WTC11 (cell line): Measurements from ENCODE around the gene HNRNPC. TPM values are rescaled to one million over a fixed set of nuclear protein-coding genes. Genes with fewer than 3 reads are reported as not detected.
A peak's percentile ranks its signal among the peaks of the same experiment; 100 is the strongest.

Experiments used
- ATAC-seq: fragments of 200-7000 bp; cut with Tn5 transposase; 2 replicates; pipeline ENCODE4 v1.10.0; 2021; ENCODE audit warnings: mild to moderate bottlenecking, moderate library complexity
- CTCF ChIA-PET: fragments of 300-600 bp; sonication (Branson Sonifier 250); formaldehyde crosslinking; loops from one replicate; lab custom pipeline; 2021; ENCODE audit warnings: antibody characterized with exemption; lab: Charles Lee
- POLR2A ChIA-PET: fragments of 350-600 bp; sonication (Branson Sonifier 250); formaldehyde crosslinking; loops from one replicate; lab custom pipeline; 2021; ENCODE audit warnings: antibody characterized with exemption; lab: Charles Lee
- DNase-seq: peaks from one replicate; pipeline ENCODE4 v3.0.0; 2021; ENCODE audit warnings: low spot score
- H3K27ac Mint-ChIP-seq: 2 replicates; pipeline ENCODE4 v1.8.0; 2021; ENCODE audit warnings: mixed read lengths
- H3K27me3 Mint-ChIP-seq: 2 replicates; pipeline ENCODE4 v1.8.0; 2021; ENCODE audit warnings: low read depth, mild to moderate bottlenecking, moderate library complexity, mixed read lengths
- H3K36me3 Mint-ChIP-seq: 2 replicates; pipeline ENCODE4 v1.8.0; 2021; ENCODE audit warnings: mixed read lengths
- H3K4me1 Mint-ChIP-seq: 2 replicates; pipeline ENCODE4 v1.8.0; 2022; ENCODE audit warnings: mixed read lengths
- H3K4me3 Mint-ChIP-seq: 2 replicates; pipeline ENCODE4 v1.8.0; 2021; ENCODE audit warnings: mild to moderate bottlenecking, moderate library complexity, mixed read lengths
- H3K9me3 Mint-ChIP-seq: 2 replicates; pipeline ENCODE4 v1.8.0; 2021; ENCODE audit warnings: mixed read lengths
- CREB1 ChIP-seq: sonication (generic); formaldehyde crosslinking; IDR thresholded peaks from 2 replicates; pipeline ENCODE4 v1.8.0; 2023; ENCODE audit warnings: mild to moderate bottlenecking, missing genetic modification reagents
- JAZF1 ChIP-seq: fragments of 250-450 bp; sonication (Bioruptor Pico); IDR thresholded peaks from 2 replicates; pipeline ENCODE4 v1.9.0; 2021; ENCODE audit warnings: moderate library complexity, mild to moderate bottlenecking, inconsistent platforms
- NR3C1 ChIP-seq: sonication (generic); formaldehyde crosslinking; conservative IDR thresholded peaks from 2 replicates; pipeline ENCODE4 v1.8.1; 2023; ENCODE audit warnings: low read depth, mild to moderate bottlenecking, missing genetic modification reagents
- SOX15 ChIP-seq: fragments of 250-450 bp; sonication (Bioruptor Pico); IDR thresholded peaks from 2 replicates; pipeline ENCODE4 v1.9.0; 2021; ENCODE audit warnings: mild to moderate bottlenecking
- TEAD4 ChIP-seq: sonication (generic); formaldehyde crosslinking; IDR thresholded peaks from 2 replicates; pipeline ENCODE4 v1.8.0; 2022; ENCODE audit warnings: mild to moderate bottlenecking, missing genetic modification reagents
- ZNF121 ChIP-seq: sonication (generic); formaldehyde crosslinking; IDR thresholded peaks from 2 replicates; pipeline ENCODE4 v1.8.0; 2023; ENCODE audit warnings: missing genetic modification reagents
- ZNF138 ChIP-seq: sonication (generic); formaldehyde crosslinking; conservative IDR thresholded peaks from 2 replicates; pipeline ENCODE4 v1.8.1; 2022; ENCODE audit warnings: mild to moderate bottlenecking, moderate library complexity, missing genetic modification reagents
- ZNF219 ChIP-seq: sonication (generic); formaldehyde crosslinking; IDR thresholded peaks from 2 replicates; pipeline ENCODE4 v1.8.0; 2023; ENCODE audit warnings: missing genetic modification reagents, mild to moderate bottlenecking, borderline replicate concordance
- ZNF416 ChIP-seq: fragments of 250-450 bp; sonication (Bioruptor Pico); IDR thresholded peaks from 2 replicates; pipeline ENCODE4 v1.9.0; 2021; ENCODE audit warnings: mild to moderate bottlenecking, inconsistent platforms
- ZNF671 ChIP-seq: fragments of 250-450 bp; sonication (Bioruptor Pico); IDR thresholded peaks from 2 replicates; pipeline ENCODE4 v1.8.0; 2021; ENCODE audit warnings: mild to moderate bottlenecking
- total RNA-seq: library from RNA; stranded (reverse); gene quantifications from 3 replicates; pipeline ENCODE4 v1.2.3, GENCODE V29; 2021
- TF ChIP-seq, protein P1 (sequence below): sonication (generic); formaldehyde crosslinking; IDR thresholded peaks from 2 replicates; pipeline ENCODE4 v1.8.1; 2022; ENCODE audit warnings: mild to moderate bottlenecking, moderate library complexity, missing genetic modification reagents
- TF ChIP-seq, protein P2 (sequence below): sonication (generic); formaldehyde crosslinking; IDR thresholded peaks from 2 replicates; pipeline ENCODE4 v1.8.0; 2022; ENCODE audit warnings: mild to moderate bottlenecking, missing genetic modification reagents
- TF ChIP-seq, protein P3 (sequence below): sonication (generic); formaldehyde crosslinking; IDR thresholded peaks from 2 replicates; pipeline ENCODE4 v1.8.1; 2023; ENCODE audit warnings: mild to moderate bottlenecking, missing genetic modification reagents, borderline replicate concordance
- TF ChIP-seq, protein P4 (sequence below): sonication (generic); formaldehyde crosslinking; IDR thresholded peaks from 2 replicates; pipeline ENCODE4 v1.8.1; 2023; ENCODE audit warnings: mild to moderate bottlenecking, missing genetic modification reagents
- TF ChIP-seq, protein P5 (sequence below): sonication (generic); formaldehyde crosslinking; IDR thresholded peaks from 2 replicates; pipeline ENCODE4 v1.8.1; 2023; ENCODE audit warnings: mild to moderate bottlenecking, missing genetic modification reagents, moderate library complexity

The HNRNPC gene
- total RNA-seq, 1 experiment from 2014 or later = 982 TPM

DNA sequence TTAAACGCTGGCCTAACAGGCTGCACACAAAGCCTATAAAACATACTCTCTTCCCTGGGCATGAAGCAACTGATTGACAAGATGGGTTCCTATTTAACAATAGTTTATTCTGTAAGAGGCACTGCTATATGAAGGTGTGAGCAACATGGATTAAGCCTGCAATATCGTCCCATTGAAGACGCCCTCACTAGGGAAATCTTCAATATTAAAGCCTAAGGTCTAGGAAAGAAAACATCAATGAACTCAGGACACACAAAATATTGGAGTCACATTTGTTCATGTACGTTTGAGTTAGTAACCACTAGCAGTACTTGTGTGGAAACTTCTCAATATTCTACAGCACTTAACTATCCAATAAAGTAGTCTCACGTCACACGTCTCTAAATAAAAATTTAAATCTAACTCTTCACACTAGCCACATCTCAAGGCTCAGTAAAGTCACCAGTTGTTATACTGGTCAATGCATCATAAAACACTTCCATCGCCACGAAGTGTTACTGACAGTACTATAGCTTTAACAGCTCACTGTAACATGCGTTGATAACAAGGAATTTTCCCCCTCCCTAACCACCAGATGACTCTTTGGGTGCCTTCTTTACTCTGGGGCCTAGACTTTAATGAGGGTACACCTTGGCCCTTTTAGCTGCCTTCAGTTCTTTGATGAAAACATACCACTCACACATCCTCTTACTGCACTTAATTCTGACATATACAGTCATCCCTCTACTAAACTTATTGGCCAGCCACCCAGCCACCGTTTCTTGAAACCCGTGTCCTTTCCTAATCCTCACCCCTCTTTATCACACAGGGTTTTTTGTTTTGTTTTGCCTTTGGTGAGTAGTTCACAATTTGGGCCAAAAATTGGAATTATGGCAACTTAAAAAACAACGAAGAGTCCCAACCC lies 63.3 kb downstream of the HNRNPC start:
- Mint-ChIP-seq H3K27me3 (no peaks in the 10 kb centered on the region), H3K9me3 (no peaks in the 10 kb centered on the region), H3K27ac (peak overlapping the region; percentile 94), H3K36me3 (peaks cover 38% of the 10 kb centered on the region), H3K4me3 (no peak overlapping the region), H3K4me1 (peaks cover 63% of the 10 kb centered on the region)
- no peak for DNase-seq
- POLR2A ChIA-PET = no interaction called here
- CTCF ChIA-PET = interaction anchor here (0.6 kb wide), 1 partner anchor 14 kb away, joined by 3 read pairs; no protein-coding TSS in a partner anchor
- no peak for ATAC-seq
- TF ChIP-seq CREB1 (CRISPR knock-in tag) = 0 out of 2 replicates have a peak, but pooled peaks have one; percentile 16
- TF ChIP-seq JAZF1 (CRISPR knock-in tag) = peak; percentile 20; the same call in 1 of the 2 replicates
- TF ChIP-seq, protein P1, sequence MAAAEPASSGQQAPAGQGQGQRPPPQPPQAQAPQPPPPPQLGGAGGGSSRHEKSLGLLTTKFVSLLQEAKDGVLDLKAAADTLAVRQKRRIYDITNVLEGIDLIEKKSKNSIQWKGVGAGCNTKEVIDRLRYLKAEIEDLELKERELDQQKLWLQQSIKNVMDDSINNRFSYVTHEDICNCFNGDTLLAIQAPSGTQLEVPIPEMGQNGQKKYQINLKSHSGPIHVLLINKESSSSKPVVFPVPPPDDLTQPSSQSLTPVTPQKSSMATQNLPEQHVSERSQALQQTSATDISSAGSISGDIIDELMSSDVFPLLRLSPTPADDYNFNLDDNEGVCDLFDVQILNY (CRISPR knock-in tag) = no peak
- TF ChIP-seq, protein P2, sequence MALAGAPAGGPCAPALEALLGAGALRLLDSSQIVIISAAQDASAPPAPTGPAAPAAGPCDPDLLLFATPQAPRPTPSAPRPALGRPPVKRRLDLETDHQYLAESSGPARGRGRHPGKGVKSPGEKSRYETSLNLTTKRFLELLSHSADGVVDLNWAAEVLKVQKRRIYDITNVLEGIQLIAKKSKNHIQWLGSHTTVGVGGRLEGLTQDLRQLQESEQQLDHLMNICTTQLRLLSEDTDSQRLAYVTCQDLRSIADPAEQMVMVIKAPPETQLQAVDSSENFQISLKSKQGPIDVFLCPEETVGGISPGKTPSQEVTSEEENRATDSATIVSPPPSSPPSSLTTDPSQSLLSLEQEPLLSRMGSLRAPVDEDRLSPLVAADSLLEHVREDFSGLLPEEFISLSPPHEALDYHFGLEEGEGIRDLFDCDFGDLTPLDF (CRISPR knock-in tag) = no peak
- no peak for TF ChIP-seq ZNF121 (CRISPR knock-in tag)
- TF ChIP-seq SOX15 (CRISPR knock-in tag) = no peak
- TF ChIP-seq ZNF138 (CRISPR knock-in tag) = no peak
- TF ChIP-seq, protein P3, sequence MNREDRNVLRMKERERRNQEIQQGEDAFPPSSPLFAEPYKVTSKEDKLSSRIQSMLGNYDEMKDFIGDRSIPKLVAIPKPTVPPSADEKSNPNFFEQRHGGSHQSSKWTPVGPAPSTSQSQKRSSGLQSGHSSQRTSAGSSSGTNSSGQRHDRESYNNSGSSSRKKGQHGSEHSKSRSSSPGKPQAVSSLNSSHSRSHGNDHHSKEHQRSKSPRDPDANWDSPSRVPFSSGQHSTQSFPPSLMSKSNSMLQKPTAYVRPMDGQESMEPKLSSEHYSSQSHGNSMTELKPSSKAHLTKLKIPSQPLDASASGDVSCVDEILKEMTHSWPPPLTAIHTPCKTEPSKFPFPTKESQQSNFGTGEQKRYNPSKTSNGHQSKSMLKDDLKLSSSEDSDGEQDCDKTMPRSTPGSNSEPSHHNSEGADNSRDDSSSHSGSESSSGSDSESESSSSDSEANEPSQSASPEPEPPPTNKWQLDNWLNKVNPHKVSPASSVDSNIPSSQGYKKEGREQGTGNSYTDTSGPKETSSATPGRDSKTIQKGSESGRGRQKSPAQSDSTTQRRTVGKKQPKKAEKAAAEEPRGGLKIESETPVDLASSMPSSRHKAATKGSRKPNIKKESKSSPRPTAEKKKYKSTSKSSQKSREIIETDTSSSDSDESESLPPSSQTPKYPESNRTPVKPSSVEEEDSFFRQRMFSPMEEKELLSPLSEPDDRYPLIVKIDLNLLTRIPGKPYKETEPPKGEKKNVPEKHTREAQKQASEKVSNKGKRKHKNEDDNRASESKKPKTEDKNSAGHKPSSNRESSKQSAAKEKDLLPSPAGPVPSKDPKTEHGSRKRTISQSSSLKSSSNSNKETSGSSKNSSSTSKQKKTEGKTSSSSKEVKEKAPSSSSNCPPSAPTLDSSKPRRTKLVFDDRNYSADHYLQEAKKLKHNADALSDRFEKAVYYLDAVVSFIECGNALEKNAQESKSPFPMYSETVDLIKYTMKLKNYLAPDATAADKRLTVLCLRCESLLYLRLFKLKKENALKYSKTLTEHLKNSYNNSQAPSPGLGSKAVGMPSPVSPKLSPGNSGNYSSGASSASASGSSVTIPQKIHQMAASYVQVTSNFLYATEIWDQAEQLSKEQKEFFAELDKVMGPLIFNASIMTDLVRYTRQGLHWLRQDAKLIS (CRISPR knock-in tag) = no peak
- no peak for TF ChIP-seq ZNF416 (CRISPR knock-in tag)
- no peak for TF ChIP-seq ZNF219
- TF ChIP-seq TEAD4 (CRISPR knock-in tag) = no peak
- TF ChIP-seq, protein P4, sequence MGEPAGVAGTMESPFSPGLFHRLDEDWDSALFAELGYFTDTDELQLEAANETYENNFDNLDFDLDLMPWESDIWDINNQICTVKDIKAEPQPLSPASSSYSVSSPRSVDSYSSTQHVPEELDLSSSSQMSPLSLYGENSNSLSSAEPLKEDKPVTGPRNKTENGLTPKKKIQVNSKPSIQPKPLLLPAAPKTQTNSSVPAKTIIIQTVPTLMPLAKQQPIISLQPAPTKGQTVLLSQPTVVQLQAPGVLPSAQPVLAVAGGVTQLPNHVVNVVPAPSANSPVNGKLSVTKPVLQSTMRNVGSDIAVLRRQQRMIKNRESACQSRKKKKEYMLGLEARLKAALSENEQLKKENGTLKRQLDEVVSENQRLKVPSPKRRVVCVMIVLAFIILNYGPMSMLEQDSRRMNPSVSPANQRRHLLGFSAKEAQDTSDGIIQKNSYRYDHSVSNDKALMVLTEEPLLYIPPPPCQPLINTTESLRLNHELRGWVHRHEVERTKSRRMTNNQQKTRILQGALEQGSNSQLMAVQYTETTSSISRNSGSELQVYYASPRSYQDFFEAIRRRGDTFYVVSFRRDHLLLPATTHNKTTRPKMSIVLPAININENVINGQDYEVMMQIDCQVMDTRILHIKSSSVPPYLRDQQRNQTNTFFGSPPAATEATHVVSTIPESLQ (CRISPR knock-in tag) = no peak
- TF ChIP-seq, protein P5, sequence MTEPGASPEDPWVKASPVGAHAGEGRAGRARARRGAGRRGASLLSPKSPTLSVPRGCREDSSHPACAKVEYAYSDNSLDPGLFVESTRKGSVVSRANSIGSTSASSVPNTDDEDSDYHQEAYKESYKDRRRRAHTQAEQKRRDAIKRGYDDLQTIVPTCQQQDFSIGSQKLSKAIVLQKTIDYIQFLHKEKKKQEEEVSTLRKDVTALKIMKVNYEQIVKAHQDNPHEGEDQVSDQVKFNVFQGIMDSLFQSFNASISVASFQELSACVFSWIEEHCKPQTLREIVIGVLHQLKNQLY (CRISPR knock-in tag) = no peak

DNA sequence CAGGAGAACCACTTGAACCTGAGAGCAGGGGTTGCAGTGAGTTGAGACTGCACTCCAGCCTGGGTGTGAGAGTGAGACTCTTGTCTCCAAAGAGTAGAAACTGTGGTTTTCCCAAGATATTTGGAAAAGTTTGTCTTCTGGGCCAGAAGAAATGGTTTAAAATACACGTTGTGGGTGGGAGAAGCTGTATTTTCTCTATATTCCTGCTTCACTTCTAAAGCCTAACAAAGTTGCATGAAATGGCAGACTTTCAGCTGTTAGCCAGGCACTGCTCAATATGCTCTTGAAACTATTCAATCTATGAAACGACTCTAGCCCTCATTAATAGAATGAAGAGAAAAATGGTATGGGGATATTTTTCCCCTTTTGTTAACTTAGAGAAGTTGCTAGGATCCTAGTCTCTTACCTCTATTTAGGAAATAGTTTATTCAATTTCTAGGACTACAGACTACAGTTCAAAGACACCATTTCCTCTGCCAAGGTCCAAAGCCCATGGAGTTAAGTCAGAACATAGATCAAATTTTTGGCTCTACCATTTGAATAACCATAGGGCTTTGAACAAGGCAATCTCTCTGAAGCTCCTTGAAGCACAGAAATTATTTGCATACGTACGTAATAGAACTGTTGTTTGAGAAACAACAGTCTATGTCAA lies 64.1 kb downstream of the HNRNPC start:
- H3K9me3 Mint-ChIP-seq = no peaks in the 10 kb centered on the region
- no peak for TF ChIP-seq ZNF671 (CRISPR knock-in tag)
- TF ChIP-seq NR3C1 (CRISPR knock-in tag) = no peak
- POLR2A ChIA-PET = interaction anchor here (0.6 kb wide), 1 partner anchor 15 kb away, joined by 3 read pairs; no protein-coding TSS in a partner anchor
- peak overlapping the region; percentile 94 for H3K27ac Mint-ChIP-seq
- DNase-seq = no peak
- CTCF ChIA-PET = no interaction called here
- no peak overlapping the region for H3K4me3 Mint-ChIP-seq
- peaks cover 63% of the 10 kb centered on the region for H3K4me1 Mint-ChIP-seq
- H3K27me3 Mint-ChIP-seq = no peaks in the 10 kb centered on the region
- no peak for ATAC-seq
- peaks cover 34% of the 10 kb centered on the region for H3K36me3 Mint-ChIP-seq
